B cell (primary cell): Measurements from ENCODE around the gene BANF2. TPM values are rescaled to one million over a fixed set of nuclear protein-coding genes. Genes with fewer than 3 reads are reported as not detected.

Experiments
- ATAC-seq: fragments of 200-7000 bp; cut with Tn5 transposase; one replicate; pipeline ENCODE4 v1.10.0; 2021; ENCODE audit warnings: low read depth, mild to moderate bottlenecking, moderate number of reproducible peaks, moderate library complexity
- CTCF ChIA-PET: fragments of 350-600 bp; sonication (Branson Sonifier 250); formaldehyde crosslinking; loops from one replicate; lab custom pipeline; 2021; ENCODE audit warnings: antibody characterized with exemption, inconsistent platforms; lab: Charles Lee
- POLR2A ChIA-PET: fragments of 350-600 bp; sonication (Branson Sonifier 250); formaldehyde crosslinking; loops from one replicate; lab custom pipeline; 2021; ENCODE audit warnings: antibody characterized with exemption; lab: Charles Lee
- DNase-seq: peaks from one replicate; pipeline ENCODE4 v3.0.0; 2013
- H2AFZ ChIP-seq: 2 replicates; pipeline ENCODE4 v1.6.1; 2012; ENCODE audit warnings: mild to moderate bottlenecking, low read depth, low read length; ENCODE audit not compliant: insufficient read depth, poor library complexity, severe bottlenecking
- H3K27ac ChIP-seq, 2 donors: 1 replicate in 1 of 2; 2 replicates in 1 of 2; pipeline ENCODE4 v1.5.1; 2012 to 2013; ENCODE audit warnings: low read length in 2 of 2, mild to moderate bottlenecking in 2 of 2, moderate library complexity in 1 of 2
- H3K27me3 ChIP-seq, 4 experiments: fragments of 200-600 bp in 1 of 4; sonication (generic) in 1 of 4; replicated peaks in 1 of 4; 1 replicate in 2 of 4; 2 replicates in 2 of 4; pipeline versions ENCODE4 v1.6.1 to v1.7.0; 2013 to 2016; ENCODE audit warnings: low read length in 3 of 4, mild to moderate bottlenecking in 2 of 4, mixed read lengths in 1 of 4, moderate library complexity in 1 of 4; ENCODE audit not compliant: insufficient read depth in 4 of 4, control insufficient read depth in 3 of 4; ENCODE audit errors: control extremely low read depth in 1 of 4
- H3K36me3 ChIP-seq, 2 experiments: replicated peaks in 1 of 2; 1 replicate in 1 of 2; 2 replicates in 1 of 2; pipeline versions ENCODE4 v1.6.1 to v1.7.1; 2013; ENCODE audit warnings: low read length in 1 of 2; ENCODE audit not compliant: insufficient read depth in 2 of 2, control insufficient read depth in 1 of 2; ENCODE audit errors: control extremely low read depth in 1 of 2, extremely low read depth in 1 of 2
- H3K4me1 ChIP-seq, 2 donors: fragments of 200-600 bp in 1 of 2; sonication (generic) in 1 of 2; 1 replicate in 1 of 2; 2 replicates in 1 of 2; pipeline versions ENCODE4 v1.5.1 to v1.6.1; 2013 to 2017; ENCODE audit warnings: low read length in 2 of 2; ENCODE audit not compliant: control insufficient read depth in 2 of 2, insufficient read depth in 2 of 2
- H3K4me2 ChIP-seq: replicated peaks from 2 replicates; pipeline ENCODE3; 2012; ENCODE audit warnings: mild to moderate bottlenecking, low read depth, low read length; ENCODE audit not compliant: poor library complexity, severe bottlenecking
- H3K4me3 ChIP-seq, 5 experiments: fragments of 200-600 bp in 1 of 5; sonication (generic) in 1 of 5; 1 replicate in 3 of 5; 2 replicates in 2 of 5; pipeline versions ENCODE4 v1.5.1 to v1.7.0; 2011 to 2016; ENCODE audit warnings: low read length in 4 of 5, mild to moderate bottlenecking in 4 of 5, low read depth in 2 of 5, control low read depth in 1 of 5, moderate library complexity in 1 of 5; ENCODE audit not compliant: insufficient read depth in 1 of 5; ENCODE audit errors: control extremely low read depth in 1 of 5, extremely low read depth in 1 of 5
- H3K79me2 ChIP-seq: fragments of 200-600 bp; sonication (generic); one replicate; pipeline ENCODE4 v1.6.0; 2016; ENCODE audit warnings: low read length; ENCODE audit not compliant: control insufficient read depth, insufficient read depth
- H3K9ac ChIP-seq: fragments of 200-600 bp; sonication (generic); 2 replicates; pipeline ENCODE4 v1.6.1; 2017; ENCODE audit warnings: mild to moderate bottlenecking, low read length, moderate library complexity
- H3K9me3 ChIP-seq, 3 donors: one replicate each; pipeline versions ENCODE4 v1.6.1 to v1.7.1; 2013; ENCODE audit warnings: low read length in 2 of 3; ENCODE audit not compliant: control insufficient read depth in 2 of 3, insufficient read depth in 1 of 3; ENCODE audit errors: control extremely low read depth in 1 of 3
- H4K20me1 ChIP-seq: 2 replicates; pipeline ENCODE4 v1.6.0; 2012; ENCODE audit warnings: mild to moderate bottlenecking, low read length; ENCODE audit not compliant: insufficient read depth, control insufficient read depth, poor library complexity, severe bottlenecking
- H3K27ac Mint-ChIP-seq: one replicate; pipeline ENCODE4 v1.8.0; 2021; ENCODE audit warnings: mixed read lengths
- H3K27me3 Mint-ChIP-seq: one replicate; pipeline ENCODE4 v1.8.0; 2021; ENCODE audit warnings: mixed read lengths
- H3K4me1 Mint-ChIP-seq: one replicate; pipeline ENCODE4 v1.8.0; 2021; ENCODE audit warnings: mixed read lengths
- H3K4me3 Mint-ChIP-seq: one replicate; pipeline ENCODE4 v1.8.0; 2021; ENCODE audit warnings: mixed read lengths
- H3K9me3 Mint-ChIP-seq: one replicate; pipeline ENCODE4 v1.8.0; 2022; ENCODE audit warnings: mixed read lengths; ENCODE audit not compliant: insufficient read depth
- EZH2 ChIP-seq: IDR thresholded peaks from 2 replicates; pipeline ENCODE4 v1.6.1; 2012; ENCODE audit warnings: borderline replicate concordance, low read depth, mild to moderate bottlenecking, moderate library complexity, low read length; ENCODE audit not compliant: insufficient read depth, poor library complexity, severe bottlenecking
- WGBS: methylation state at CpG from one replicate; pipeline ENCODE4 v1.1.5; 2013; ENCODE audit warnings: missing lambda C conversion rate; ENCODE audit not compliant: insufficient coverage; 5-methylcytosine and 5-hydroxymethylcytosine counted together
- intact Hi-C: fragments of 100-400 bp; cut with micrococcal nuclease; formaldehyde crosslinking; loops from one replicate; pipeline ENCODE4 v1.10.0; 2022
- polyA plus RNA-seq: library from polyadenylated mRNA; depleted of rRNA; stranded (reverse); fragments of >200 nt; gene quantifications from 2 replicates; pipeline ENCODE4 v1.2.3, GENCODE V29; 2012
- total RNA-seq, 2 donors: library from RNA; stranded (reverse); fragments of 120-200 nt in 1 of 2; gene quantifications; 1 replicate in 1 of 2; 2 replicates in 1 of 2; pipeline versions ENCODE4 v1.2.3 to v1.2.4, GENCODE V29; 2013 to 2022
- TF ChIP-seq, protein P1 (sequence below): fragments of 200-600 bp; IDR thresholded peaks from one replicate; pipeline ENCODE4 v1.8.0; 2022; ENCODE audit warnings: antibody characterized with exemption, mild to moderate bottlenecking

Gene BANF2
- total and polyA plus RNA-seq, 2 donors (not counting 1 experiment from before 2014, with no cell fraction given) = not detected

DNA sequence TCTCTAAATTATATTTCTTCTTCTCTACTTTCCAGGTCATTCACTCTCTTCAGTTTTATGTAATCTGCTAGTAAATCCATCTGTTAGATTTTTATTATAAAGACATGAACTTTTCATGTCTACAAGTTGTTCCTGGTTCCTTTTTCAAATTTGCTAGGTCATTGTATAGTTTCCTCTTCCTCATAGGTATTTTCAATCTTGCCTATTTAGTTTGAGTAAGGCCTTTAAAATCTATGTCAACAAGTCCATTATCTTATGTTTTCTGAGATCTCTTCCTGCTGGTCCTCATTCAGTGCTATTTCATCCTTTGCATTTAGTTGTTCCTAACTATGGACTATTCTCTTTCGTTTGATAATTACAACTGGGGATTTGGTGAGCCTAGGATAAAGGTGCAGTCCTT, 28.8 kb upstream of the BANF2 start:
- no peak overlapping the region for H3K4me3 ChIP-seq
- ATAC-seq (no peak), DNase-seq (no peak)
- H3K79me2 ChIP-seq = peaks cover 43% of the 10 kb centered on the region
- H2AFZ ChIP-seq = no peak overlapping the region
- ChIA-PET POLR2A (no interaction called here), CTCF (no interaction called here)
- no peak overlapping the region for H3K27ac Mint-ChIP-seq
- no peak overlapping the region for H3K4me3 Mint-ChIP-seq
- intact Hi-C loops = no loop called here
- H3K27ac ChIP-seq = no peak overlapping the region
- H3K9me3 ChIP-seq = no peaks in the 10 kb centered on the region
- TF ChIP-seq, protein P1, sequence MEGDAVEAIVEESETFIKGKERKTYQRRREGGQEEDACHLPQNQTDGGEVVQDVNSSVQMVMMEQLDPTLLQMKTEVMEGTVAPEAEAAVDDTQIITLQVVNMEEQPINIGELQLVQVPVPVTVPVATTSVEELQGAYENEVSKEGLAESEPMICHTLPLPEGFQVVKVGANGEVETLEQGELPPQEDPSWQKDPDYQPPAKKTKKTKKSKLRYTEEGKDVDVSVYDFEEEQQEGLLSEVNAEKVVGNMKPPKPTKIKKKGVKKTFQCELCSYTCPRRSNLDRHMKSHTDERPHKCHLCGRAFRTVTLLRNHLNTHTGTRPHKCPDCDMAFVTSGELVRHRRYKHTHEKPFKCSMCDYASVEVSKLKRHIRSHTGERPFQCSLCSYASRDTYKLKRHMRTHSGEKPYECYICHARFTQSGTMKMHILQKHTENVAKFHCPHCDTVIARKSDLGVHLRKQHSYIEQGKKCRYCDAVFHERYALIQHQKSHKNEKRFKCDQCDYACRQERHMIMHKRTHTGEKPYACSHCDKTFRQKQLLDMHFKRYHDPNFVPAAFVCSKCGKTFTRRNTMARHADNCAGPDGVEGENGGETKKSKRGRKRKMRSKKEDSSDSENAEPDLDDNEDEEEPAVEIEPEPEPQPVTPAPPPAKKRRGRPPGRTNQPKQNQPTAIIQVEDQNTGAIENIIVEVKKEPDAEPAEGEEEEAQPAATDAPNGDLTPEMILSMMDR = no peak
- no peak for TF ChIP-seq EZH2
- no peak overlapping the region for H3K4me2 ChIP-seq
- H4K20me1 ChIP-seq = peaks cover 19% of the 10 kb centered on the region
- H3K9me3 Mint-ChIP-seq = no peaks in the 10 kb centered on the region
- no peaks in the 10 kb centered on the region for H3K27me3 Mint-ChIP-seq
- H3K4me1 ChIP-seq = peaks cover 0 to 6% of the 10 kb centered on the region in 2 donors
- H3K9ac ChIP-seq = no peak overlapping the region
- no peaks in the 10 kb centered on the region for H3K27me3 ChIP-seq
- H3K4me1 Mint-ChIP-seq = peaks cover 11% of the 10 kb centered on the region
- WGBS = no CpG with 5 or more reads among the region's 1 CpG
- no peaks in the 10 kb centered on the region for H3K36me3 ChIP-seq

DNA sequence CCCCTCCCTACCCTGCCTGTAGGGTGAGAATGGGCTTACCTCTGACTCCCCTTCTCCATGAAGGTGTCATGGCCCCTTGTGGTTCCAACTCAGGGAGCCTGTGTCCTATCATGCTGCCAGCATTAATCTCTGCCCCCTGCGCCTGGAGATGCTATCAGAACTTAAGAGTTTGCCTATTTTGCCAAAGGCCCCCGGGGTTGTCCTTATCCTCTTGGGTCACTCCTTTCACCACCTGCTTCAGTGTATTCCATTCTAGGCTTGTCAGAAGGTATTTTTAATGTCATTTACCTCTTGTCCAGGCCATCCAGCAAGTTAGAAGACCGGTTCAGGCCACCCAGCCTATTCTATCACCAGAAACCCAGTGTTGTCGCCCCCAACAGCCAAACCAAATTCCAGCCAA, 28.2 kb upstream of the BANF2 start:
- 100% methylated on average over 2 of the region's 4 CpGs for WGBS
- TF ChIP-seq, protein P1 = no peak
- no peak for TF ChIP-seq EZH2
- ATAC-seq = no peak
- H3K27ac Mint-ChIP-seq = no peak overlapping the region
- H3K4me1 ChIP-seq = peaks cover 0 to 6% of the 10 kb centered on the region in 2 donors
- H3K9ac ChIP-seq = no peak overlapping the region
- ChIA-PET POLR2A (no interaction called here), CTCF (no interaction called here)
- H3K4me2 ChIP-seq = no peak overlapping the region
- H4K20me1 ChIP-seq = peaks cover 19% of the 10 kb centered on the region
- H3K4me3 Mint-ChIP-seq = no peak overlapping the region
- peaks cover 48% of the 10 kb centered on the region for H3K79me2 ChIP-seq
- no peaks in the 10 kb centered on the region for H3K27me3 Mint-ChIP-seq
- no peak overlapping the region for H2AFZ ChIP-seq
- H3K9me3 ChIP-seq = no peaks in the 10 kb centered on the region
- H3K4me1 Mint-ChIP-seq = peaks cover 11% of the 10 kb centered on the region
- no peak overlapping the region for H3K4me3 ChIP-seq
- DNase-seq = no peak
- H3K27me3 ChIP-seq = no peaks in the 10 kb centered on the region
- no peaks in the 10 kb centered on the region for H3K36me3 ChIP-seq
- H3K27ac ChIP-seq = no peak overlapping the region
- no peaks in the 10 kb centered on the region for H3K9me3 Mint-ChIP-seq
- intact Hi-C loops = no loop called here
